CD14-positive monocyte (primary cell): ENCODE results near the gene LSM14B. TPM values are rescaled to one million over a fixed set of nuclear protein-coding genes. Genes with fewer than 3 reads are reported as not detected.

Source experiments
- DNase-seq, 3 donors: peaks; one replicate each; pipeline ENCODE4 v3.0.0-alpha.2; 2011 to 2022
- H2AFZ ChIP-seq: 2 replicates; pipeline ENCODE4 v1.6.0; 2012; ENCODE audit warnings: mild to moderate bottlenecking, low read depth, low read length, inconsistent platforms; ENCODE audit not compliant: insufficient read depth, poor library complexity, severe bottlenecking
- H3K27ac ChIP-seq, 2 donors: 1 replicate in 1 of 2; 2 replicates in 1 of 2; pipeline ENCODE4 v1.5.1; 2012 to 2013; ENCODE audit warnings: low read length in 2 of 2, control low read depth in 1 of 2, inconsistent platforms in 1 of 2, low read depth in 1 of 2, mild to moderate bottlenecking in 1 of 2
- H3K27me3 ChIP-seq, 2 donors: one replicate each; pipeline versions ENCODE4 v1.6.0 to v1.6.1; 2011 to 2013; ENCODE audit warnings: low read length in 2 of 2; ENCODE audit not compliant: control insufficient read depth in 2 of 2, insufficient read depth in 2 of 2
- H3K36me3 ChIP-seq, 2 donors: replicated peaks in 1 of 2; 1 replicate in 1 of 2; 2 replicates in 1 of 2; pipeline versions ENCODE4 v1.5.1 to v1.6.1; 2012 to 2013; ENCODE audit warnings: low read length in 2 of 2, control low read depth in 1 of 2, inconsistent platforms in 1 of 2, mild to moderate bottlenecking in 1 of 2; ENCODE audit not compliant: insufficient read depth in 2 of 2, control insufficient read depth in 1 of 2
- H3K4me1 ChIP-seq, 2 donors: 1 replicate in 1 of 2; 2 replicates in 1 of 2; pipeline versions ENCODE4 v1.5.1 to v1.6.1; 2012 to 2013; ENCODE audit warnings: low read length in 2 of 2, control low read depth in 1 of 2, inconsistent platforms in 1 of 2, mild to moderate bottlenecking in 1 of 2, moderate library complexity in 1 of 2; ENCODE audit not compliant: insufficient read depth in 2 of 2, control insufficient read depth in 1 of 2
- H3K4me2 ChIP-seq: replicated peaks from 2 replicates; pipeline ENCODE3; 2012; ENCODE audit warnings: low read length, moderate library complexity, mild to moderate bottlenecking; ENCODE audit not compliant: poor library complexity, severe bottlenecking; ENCODE audit errors: extremely low read depth
- H3K4me3 ChIP-seq, 3 experiments: fragments of 200-600 bp in 1 of 3; sonication (generic) in 1 of 3; replicated peaks in 1 of 3; 1 replicate in 2 of 3; 2 replicates in 1 of 3; pipeline ENCODE4 v1.5.1; 2011 to 2013; ENCODE audit warnings: low read length in 3 of 3, mild to moderate bottlenecking in 3 of 3, control low read depth in 2 of 3, low read depth in 2 of 3, inconsistent platforms in 1 of 3, moderate library complexity in 1 of 3
- H3K79me2 ChIP-seq: 2 replicates; pipeline ENCODE4 v1.6.0; 2012; ENCODE audit warnings: mild to moderate bottlenecking, control low read depth, inconsistent platforms, low read length, moderate library complexity; ENCODE audit not compliant: insufficient read depth
- H3K9ac ChIP-seq: 2 replicates; pipeline ENCODE4 v1.6.0; 2017; ENCODE audit warnings: low read length, mild to moderate bottlenecking; ENCODE audit not compliant: insufficient read depth, poor library complexity, severe bottlenecking
- H3K9me3 ChIP-seq, 2 donors: replicated peaks in 1 of 2; 1 replicate in 1 of 2; 2 replicates in 1 of 2; pipeline versions ENCODE4 v1.5.1 to v1.6.1; 2012 to 2013; ENCODE audit warnings: low read length in 2 of 2, control low read depth in 1 of 2; ENCODE audit not compliant: control insufficient read depth in 1 of 2, insufficient read depth in 1 of 2
- H4K20me1 ChIP-seq: 2 replicates; pipeline ENCODE4 v1.6.0; 2012; ENCODE audit warnings: mild to moderate bottlenecking, low read length, control low read depth, moderate library complexity; ENCODE audit not compliant: insufficient read depth
- H3K27ac Mint-ChIP-seq, 7 donors: one replicate each; pipeline ENCODE4 v1.8.0; 2020; ENCODE audit warnings: mild to moderate bottlenecking in 7 of 7, mixed read lengths in 7 of 7, moderate library complexity in 6 of 7, inconsistent platforms in 2 of 7
- H3K27me3 Mint-ChIP-seq, 3 donors: one replicate each; pipeline ENCODE4 v1.8.0; 2021 to 2022; ENCODE audit warnings: low read depth in 3 of 3, mild to moderate bottlenecking in 3 of 3, mixed read lengths in 3 of 3, moderate library complexity in 3 of 3, inconsistent platforms in 1 of 3
- H3K36me3 Mint-ChIP-seq, 2 donors: one replicate each; pipeline ENCODE4 v1.8.0; 2020; ENCODE audit warnings: mixed read lengths in 2 of 2, inconsistent platforms in 1 of 2, mild to moderate bottlenecking in 1 of 2
- H3K4me1 Mint-ChIP-seq: one replicate; pipeline ENCODE4 v1.8.0; 2020; ENCODE audit warnings: mild to moderate bottlenecking, mixed read lengths
- H3K4me3 Mint-ChIP-seq, 2 donors: one replicate each; pipeline ENCODE4 v1.8.0; 2020; ENCODE audit warnings: mild to moderate bottlenecking in 2 of 2, mixed read lengths in 2 of 2, moderate library complexity in 1 of 2
- H3K9me3 Mint-ChIP-seq, 7 donors: one replicate each; pipeline ENCODE4 v1.8.0; 2020 to 2022; ENCODE audit warnings: mixed read lengths in 7 of 7, mild to moderate bottlenecking in 6 of 7, moderate library complexity in 6 of 7, inconsistent platforms in 2 of 7
- WGBS: methylation state at CpG from one replicate; pipeline ENCODE4 v1.1.5; 2013; ENCODE audit warnings: missing lambda C conversion rate; ENCODE audit not compliant: insufficient coverage; 5-methylcytosine and 5-hydroxymethylcytosine counted together
- intact Hi-C, 2 donors: fragments of 100-400 bp; cut with micrococcal nuclease; formaldehyde crosslinking; loops; one replicate each; pipeline versions ENCODE4 v1.15.0 to v1.15.1; 2023
- polyA plus RNA-seq, 3 donors: library from polyadenylated mRNA; depleted of rRNA in 1 of 3; unstranded in 2 of 3; stranded (reverse) in 1 of 3; fragments of 300-500 nt in 2 of 3; fragments of >200 nt in 1 of 3; fragmentation: Illumina TruSeq in 2 of 3; gene quantifications; 1 replicate in 2 of 3; 2 replicates in 1 of 3; pipeline ENCODE4 v1.2.3, GENCODE V29; 2012 to 2021
- TF ChIP-seq, protein P1 (sequence below): fragments of 200-600 bp; IDR thresholded peaks from one replicate; pipeline ENCODE4 v1.8.0; 2022; ENCODE audit warnings: antibody characterized with exemption, mild to moderate bottlenecking

Gene LSM14B
- polyA plus RNA-seq, 3 donors, result 1.0 to 33.5 (median 1.4) TPM

DNA sequence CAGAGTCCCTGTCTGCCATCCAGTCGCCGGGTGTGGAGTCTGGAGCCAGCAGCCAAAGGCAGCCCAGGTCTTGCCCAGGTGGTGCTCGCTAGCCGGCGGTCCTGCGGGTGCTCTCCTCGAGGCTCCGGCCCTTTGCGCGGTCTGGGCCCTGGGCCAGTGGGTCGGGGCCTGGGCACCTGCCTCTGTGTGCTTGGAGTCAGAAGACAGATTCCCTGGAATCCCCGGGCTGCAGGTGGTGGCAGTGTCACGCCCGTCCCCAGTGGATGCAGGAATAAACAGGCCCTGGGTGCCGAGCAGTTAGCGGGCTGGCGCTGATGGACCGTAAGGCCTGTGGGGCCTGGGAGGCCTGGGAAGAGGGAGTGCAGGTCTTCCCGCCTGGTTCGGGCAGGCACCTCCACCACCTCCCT lies 26.6 kb downstream of the LSM14B start:
- Histone ChIP-seq H3K4me3 (no peak overlapping the region), H3K36me3 (peaks cover 0 to 18% of the 10 kb centered on the region in 2 donors), H3K27ac (no peak overlapping the region), H2AFZ (no peak overlapping the region), H3K79me2 (peaks cover 99% of the 10 kb centered on the region), H3K4me1 (peaks cover 9 to 15% of the 10 kb centered on the region in 2 donors), H3K9ac (no peak overlapping the region), H3K27me3 (no peaks in the 10 kb centered on the region), H4K20me1 (peaks cover 96% of the 10 kb centered on the region), H3K4me2 (no peak overlapping the region), H3K9me3 (peaks cover 8 to 27% of the 10 kb centered on the region in 2 donors)
- Mint-ChIP-seq H3K4me3 (no peak overlapping the region), H3K4me1 (peaks cover 20% of the 10 kb centered on the region), H3K9me3 (peaks cover 15 to 22% (median 21%) of the 10 kb centered on the region in 7 donors), H3K36me3 (peaks cover 18 to 38% of the 10 kb centered on the region in 2 donors), H3K27ac (no peak overlapping the region), H3K27me3 (no peaks in the 10 kb centered on the region)
- TF ChIP-seq, protein P1, sequence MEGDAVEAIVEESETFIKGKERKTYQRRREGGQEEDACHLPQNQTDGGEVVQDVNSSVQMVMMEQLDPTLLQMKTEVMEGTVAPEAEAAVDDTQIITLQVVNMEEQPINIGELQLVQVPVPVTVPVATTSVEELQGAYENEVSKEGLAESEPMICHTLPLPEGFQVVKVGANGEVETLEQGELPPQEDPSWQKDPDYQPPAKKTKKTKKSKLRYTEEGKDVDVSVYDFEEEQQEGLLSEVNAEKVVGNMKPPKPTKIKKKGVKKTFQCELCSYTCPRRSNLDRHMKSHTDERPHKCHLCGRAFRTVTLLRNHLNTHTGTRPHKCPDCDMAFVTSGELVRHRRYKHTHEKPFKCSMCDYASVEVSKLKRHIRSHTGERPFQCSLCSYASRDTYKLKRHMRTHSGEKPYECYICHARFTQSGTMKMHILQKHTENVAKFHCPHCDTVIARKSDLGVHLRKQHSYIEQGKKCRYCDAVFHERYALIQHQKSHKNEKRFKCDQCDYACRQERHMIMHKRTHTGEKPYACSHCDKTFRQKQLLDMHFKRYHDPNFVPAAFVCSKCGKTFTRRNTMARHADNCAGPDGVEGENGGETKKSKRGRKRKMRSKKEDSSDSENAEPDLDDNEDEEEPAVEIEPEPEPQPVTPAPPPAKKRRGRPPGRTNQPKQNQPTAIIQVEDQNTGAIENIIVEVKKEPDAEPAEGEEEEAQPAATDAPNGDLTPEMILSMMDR, result no peak
- DNase-seq, result no peak
- intact Hi-C loops, result loop anchor here in 1 of 2 donors (10.0 kb wide), 2 partner anchors 656 to 1836 kb away; partner anchors contain the start of genes OGFR and PRPF6
- 98% methylated on average over 14 of the region's 20 CpGs for WGBS

DNA sequence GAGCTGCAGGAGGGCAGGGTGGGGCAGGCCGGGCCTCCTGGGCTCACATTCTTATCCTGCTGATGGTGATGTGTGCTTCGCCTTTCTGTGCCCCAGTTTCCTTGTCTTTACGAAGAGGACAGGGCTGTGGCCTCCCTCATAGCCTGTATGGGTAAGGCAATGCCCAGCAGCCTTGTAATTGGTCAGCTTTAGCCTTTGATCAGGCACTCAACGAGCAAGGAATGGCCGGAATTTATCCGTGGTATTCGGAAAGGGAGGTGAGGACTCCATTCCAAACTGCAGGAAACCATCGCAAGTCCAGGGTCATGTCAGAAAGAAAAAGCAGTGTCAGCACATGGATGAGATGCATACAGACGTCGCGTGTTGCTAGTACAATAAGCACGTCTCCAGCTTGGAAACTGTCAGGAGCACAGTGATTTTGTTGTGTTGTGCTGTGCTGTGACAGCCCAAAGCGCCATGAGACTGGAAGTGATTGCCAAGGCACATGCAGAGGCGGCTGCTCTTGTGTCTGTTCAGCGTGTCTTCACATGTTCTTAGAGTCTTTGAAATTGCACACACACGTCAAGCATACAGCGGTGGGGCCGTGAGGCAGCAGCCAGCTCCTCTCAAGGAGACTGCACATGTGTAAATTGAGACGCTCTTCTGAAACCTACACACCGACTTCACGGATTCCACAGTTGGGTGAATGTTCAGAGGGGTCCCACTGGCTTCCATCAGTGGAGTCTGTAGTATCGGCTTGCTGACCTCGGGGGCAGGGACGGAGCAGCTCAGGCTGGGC lies 27.4 kb downstream of the LSM14B start:
- Histone ChIP-seq H4K20me1 (peaks cover 98% of the 10 kb centered on the region), H3K9ac (no peak overlapping the region), H3K4me3 (no peak overlapping the region), H3K4me1 (peaks cover 6 to 10% of the 10 kb centered on the region in 2 donors), H3K27ac (no peak overlapping the region), H3K4me2 (no peak overlapping the region), H3K36me3 (peaks cover 4 to 26% of the 10 kb centered on the region in 2 donors), H3K27me3 (no peaks in the 10 kb centered on the region), H2AFZ (no peak overlapping the region), H3K9me3 (peaks cover 8 to 27% of the 10 kb centered on the region in 2 donors), H3K79me2 (peaks cover 98% of the 10 kb centered on the region)
- WGBS, result 98% methylated on average over 21 of the region's 24 CpGs
- peaks cover 15 to 22% (median 21%) of the 10 kb centered on the region in 7 donors for H3K9me3 Mint-ChIP-seq
- TF ChIP-seq, protein P1, result no peak
- DNase-seq, result no peak
- no peaks in the 10 kb centered on the region for H3K27me3 Mint-ChIP-seq
- intact Hi-C loops, result loop anchor here in 1 of 2 donors (10.0 kb wide), 2 partner anchors 655 to 1835 kb away; partner anchors contain the start of genes OGFR and PRPF6
- peaks cover 16% of the 10 kb centered on the region for H3K4me1 Mint-ChIP-seq
- H3K4me3 Mint-ChIP-seq, result no peak overlapping the region
- H3K36me3 Mint-ChIP-seq, result peaks cover 26 to 46% of the 10 kb centered on the region in 2 donors
- peak overlapping the region in 3 of 7 donors; percentile 44 to 83 (median 58) for H3K27ac Mint-ChIP-seq
